ENCODE data around the gene ATF2. TPM values are rescaled to one million over a fixed set of nuclear protein-coding genes. Genes with fewer than 3 reads are reported as not detected.

The ATF2 gene
- total and polyA plus RNA-seq, 2 of the 8 experiments (the other 6 are each of a cell fraction or from before 2014, with no cell fraction given): 31.2 to 46.5 TPM

DNA sequence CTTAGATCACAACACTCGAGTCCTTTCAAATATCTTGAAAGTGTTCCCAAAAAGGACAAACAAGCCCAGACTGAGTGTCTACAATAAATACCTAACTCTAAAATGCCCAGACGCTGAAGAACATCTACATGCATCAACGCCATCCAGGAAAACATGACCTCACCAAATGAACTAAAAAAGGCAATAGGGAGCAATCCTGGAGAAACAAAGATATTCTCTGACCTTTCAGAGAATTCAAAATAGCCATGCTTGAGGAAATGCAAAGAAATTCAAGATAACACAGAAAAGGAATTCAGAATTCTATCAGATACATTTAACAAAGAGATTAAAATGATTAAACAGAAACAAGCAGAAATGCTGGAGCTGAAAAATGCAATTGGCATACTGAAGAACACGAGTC is 101.6 kb downstream of the ATF2 start:
- Histone ChIP-seq H2BK120ac (replicated peaks; ENCODE audit: low read depth, low read length) (no peak overlapping the region), H3K14ac (ENCODE audit: insufficient read length) (no peak overlapping the region), H3K56ac (replicated peaks; ENCODE audit: insufficient read length, low read depth, low read length) (no peak overlapping the region), H3K9me3 (ENCODE audit: insufficient read depth in 2 of 2, low read depth in 1 of 2, low read length in 1 of 2) (no peaks in the 10 kb centered on the region), H4K8ac (ENCODE audit: extremely low read depth, insufficient read depth, low read length) (no peak overlapping the region), H4K91ac (replicated peaks; ENCODE audit: insufficient read length, low read length) (no peak overlapping the region), H3K79me1 (ENCODE audit: low read depth, low read length) (no peaks in the 10 kb centered on the region), H3K36me3 (ENCODE audit: control insufficient read depth in 2 of 4, insufficient read depth in 4 of 4, low read length in 3 of 4) (peaks cover 0 to 4% (median 0%) of the 10 kb centered on the region in 4 experiments; a peak in 2 of 8 replicates), H4K20me1 (replicated peaks in 1 of 2; ENCODE audit: control insufficient read depth in 1 of 2, insufficient read depth in 2 of 2, low read length in 2 of 2) (no peaks in the 10 kb centered on the region), H2AK5ac (ENCODE audit: low read depth, low read length) (no peak overlapping the region), H3K79me2 (ENCODE audit: control insufficient read depth in 1 of 2, insufficient read depth in 2 of 2, low read length in 2 of 2) (no peaks in the 10 kb centered on the region), H3K18ac (ENCODE audit: extremely low read depth, low read length) (no peak overlapping the region), H3K4me2 (ENCODE audit: insufficient read depth in 1 of 2, low read depth in 2 of 2, low read length in 2 of 2) (no peak overlapping the region), H2BK12ac (ENCODE audit: low read depth, low read length) (no peak overlapping the region), H4K5ac (ENCODE audit: insufficient read length, low read depth, low read length) (no peak overlapping the region), H2AFZ (ENCODE audit: low read length) (no peak overlapping the region), H2BK15ac (ENCODE audit: low read length) (no peak overlapping the region), H3K23ac (ENCODE audit: insufficient read length) (no peak overlapping the region), H3K4ac (replicated peaks; ENCODE audit: insufficient read length, low read depth, low read length) (no peak overlapping the region), H3K23me2 (ENCODE audit: low read depth, low read length) (no peaks in the 10 kb centered on the region), H3K4me1 (replicated peaks in 1 of 4; ENCODE audit: control insufficient read depth in 3 of 4, insufficient read depth in 4 of 4, low read length in 3 of 4) (no peaks in the 10 kb centered on the region), H2BK20ac (ENCODE audit: low read length) (no peak overlapping the region), H3K27ac (ENCODE audit: low read depth, low read length) (no peak overlapping the region), H3K9ac (replicated peaks in 1 of 4; ENCODE audit: extremely low read depth in 1 of 4, low read depth in 3 of 4, low read length in 3 of 4) (no peak overlapping the region), H3K27me3 (replicated peaks in 1 of 4; ENCODE audit: control insufficient read depth in 3 of 4, extremely low read depth in 1 of 4, insufficient read depth in 3 of 4, low read length in 3 of 4) (peaks cover 0 to 2% (median 0%) of the 10 kb centered on the region in 4 experiments; a peak in 1 of 7 replicates), H2BK5ac (ENCODE audit: low read depth, low read length) (no peak overlapping the region), H3K4me3 (ENCODE audit: extremely low read depth in 1 of 4, insufficient read depth in 2 of 4, low read depth in 3 of 4, low read length in 4 of 4) (no peak overlapping the region)
- TF ChIP-seq JUN (IDR thresholded peaks at IDR 0.05; ENCODE audit: low read depth, low read length) (no peak), GABPA (IDR thresholded peaks at IDR 0.05; ENCODE audit: borderline replicate concordance, insufficient read depth, low read length) (no peak), CEBPB (IDR thresholded peaks at IDR 0.05; ENCODE audit: low read depth, low read length) (no peak), KDM5A (IDR thresholded peaks at IDR 0.05; ENCODE audit: low read length) (no peak), HDAC6 (IDR thresholded peaks at IDR 0.05; ENCODE audit: low read depth, low read length) (no peak), HDAC2 (IDR thresholded peaks at IDR 0.05; ENCODE audit: borderline replicate concordance in 1 of 2, low read depth in 2 of 2, low read length in 2 of 2) (no peak), BRCA1 (IDR thresholded peaks at IDR 0.05; ENCODE audit: low read depth, low read length) (no peak), BCL11A (IDR thresholded peaks at IDR 0.05; ENCODE audit: low read depth in 2 of 2, low read length in 2 of 2) (no peak), POLR2A (IDR thresholded peaks at IDR 0.05; ENCODE audit: control extremely low read depth in 1 of 2, low read depth in 2 of 2, low read length in 2 of 2) (no peak), CHD1 (IDR thresholded peaks at IDR 0.05; ENCODE audit: low read depth, low read length) (no peak)
- TF ChIP-seq, protein P1, sequence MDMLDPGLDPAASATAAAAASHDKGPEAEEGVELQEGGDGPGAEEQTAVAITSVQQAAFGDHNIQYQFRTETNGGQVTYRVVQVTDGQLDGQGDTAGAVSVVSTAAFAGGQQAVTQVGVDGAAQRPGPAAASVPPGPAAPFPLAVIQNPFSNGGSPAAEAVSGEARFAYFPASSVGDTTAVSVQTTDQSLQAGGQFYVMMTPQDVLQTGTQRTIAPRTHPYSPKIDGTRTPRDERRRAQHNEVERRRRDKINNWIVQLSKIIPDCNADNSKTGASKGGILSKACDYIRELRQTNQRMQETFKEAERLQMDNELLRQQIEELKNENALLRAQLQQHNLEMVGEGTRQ (IDR thresholded peaks at IDR 0.05; ENCODE audit: low read length): no peak
- TF ChIP-seq, protein P2, sequence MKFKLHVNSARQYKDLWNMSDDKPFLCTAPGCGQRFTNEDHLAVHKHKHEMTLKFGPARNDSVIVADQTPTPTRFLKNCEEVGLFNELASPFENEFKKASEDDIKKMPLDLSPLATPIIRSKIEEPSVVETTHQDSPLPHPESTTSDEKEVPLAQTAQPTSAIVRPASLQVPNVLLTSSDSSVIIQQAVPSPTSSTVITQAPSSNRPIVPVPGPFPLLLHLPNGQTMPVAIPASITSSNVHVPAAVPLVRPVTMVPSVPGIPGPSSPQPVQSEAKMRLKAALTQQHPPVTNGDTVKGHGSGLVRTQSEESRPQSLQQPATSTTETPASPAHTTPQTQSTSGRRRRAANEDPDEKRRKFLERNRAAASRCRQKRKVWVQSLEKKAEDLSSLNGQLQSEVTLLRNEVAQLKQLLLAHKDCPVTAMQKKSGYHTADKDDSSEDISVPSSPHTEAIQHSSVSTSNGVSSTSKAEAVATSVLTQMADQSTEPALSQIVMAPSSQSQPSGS (IDR thresholded peaks at IDR 0.05; ENCODE audit: low read length): no peak
- 97% methylated on average over 4 of the region's 4 CpGs; no CpG with 5 or more reads in 1 of the 2 experiments for WGBS, 2 experiments (ENCODE audit: extremely low coverage in 1 of 2, insufficient coverage in 1 of 2, insufficient read length in 1 of 2, insufficient replicate concordance in 2 of 2, low coverage in 1 of 2, low lambda C conversion rate in 2 of 2, missing lambda C conversion rate in 1 of 2)
- DNase-seq (ENCODE audit: low read depth in 1 of 2, low spot score in 2 of 2) (no peak), FAIRE-seq (no peak)
- POLR2A ChIA-PET (ENCODE audit: partially characterized antibody): no interaction called here
- CTCF ChIA-PET (ENCODE audit: partially characterized antibody): interaction anchor here (0.6 to 1.3 kb wide), 3 partner anchors 9 to 62 kb away, joined by 3 read pairs; no protein-coding TSS in a partner anchor
